CD4-positive, alpha-beta T cell (primary cell): ENCODE measurements around the gene STIM1. TPM values are rescaled to one million over a fixed set of nuclear protein-coding genes. Genes with fewer than 3 reads are reported as not detected.

ENCODE experiments used
- ATAC-seq: fragments of 200-7000 bp; cut with Tn5 transposase; one replicate; pipeline ENCODE4 v1.10.0; 2022; ENCODE audit warnings: mild to moderate bottlenecking; ENCODE audit not compliant: poor library complexity
- CTCF ChIA-PET: fragments of 350-600 bp; sonication (Branson Sonifier 250); formaldehyde crosslinking; loops from one replicate; lab custom pipeline; 2021; ENCODE audit warnings: antibody characterized with exemption, inconsistent platforms; lab: Charles Lee
- POLR2A ChIA-PET: fragments of 350-600 bp; sonication (Branson Sonifier 250); formaldehyde crosslinking; loops from one replicate; lab custom pipeline; 2021; ENCODE audit warnings: antibody characterized with exemption, inconsistent platforms; lab: Charles Lee
- DNase-seq, 14 experiments: peaks; one replicate each; pipeline ENCODE4 v3.0.0-alpha.2; 2013 to 2020; ENCODE audit warnings: mixed read lengths in 2 of 14
- H3K27ac ChIP-seq, 2 donors: one replicate each; pipeline versions ENCODE4 v1.5.1 to v1.7.0; 2013; ENCODE audit warnings: low read length in 2 of 2, low read depth in 1 of 2, mild to moderate bottlenecking in 1 of 2
- H3K27me3 ChIP-seq, 2 experiments: 1 replicate in 1 of 2; 2 replicates in 1 of 2; pipeline versions ENCODE4 v1.6.1 to v1.7.0; 2013; ENCODE audit warnings: low read length in 2 of 2, control low read depth in 1 of 2, mild to moderate bottlenecking in 1 of 2, moderate library complexity in 1 of 2; ENCODE audit not compliant: insufficient read depth in 2 of 2, control insufficient read depth in 1 of 2
- H3K36me3 ChIP-seq: one replicate; pipeline ENCODE4 v1.6.1; 2013; ENCODE audit warnings: low read length, control low read depth; ENCODE audit not compliant: insufficient read depth
- H3K4me1 ChIP-seq: one replicate; pipeline ENCODE4 v1.6.1; 2013; ENCODE audit warnings: low read length, control low read depth; ENCODE audit not compliant: insufficient read depth
- H3K4me3 ChIP-seq: one replicate; pipeline ENCODE4 v1.5.1; 2013; ENCODE audit warnings: mild to moderate bottlenecking, low read length, moderate library complexity
- H3K9me3 ChIP-seq, 2 experiments: 1 replicate in 1 of 2; 2 replicates in 1 of 2; pipeline versions ENCODE4 v1.6.1 to v1.7.0; 2013; ENCODE audit warnings: low read length in 2 of 2, mild to moderate bottlenecking in 2 of 2, control low read depth in 1 of 2, moderate library complexity in 1 of 2; ENCODE audit not compliant: control insufficient read depth in 1 of 2, insufficient read depth in 1 of 2
- H3K27ac Mint-ChIP-seq: one replicate; pipeline ENCODE4 v1.8.0; 2020; ENCODE audit warnings: mixed read lengths
- H3K27me3 Mint-ChIP-seq: one replicate; pipeline ENCODE4 v1.8.0; 2021; ENCODE audit warnings: mixed read lengths
- H3K36me3 Mint-ChIP-seq: one replicate; pipeline ENCODE4 v1.8.0; 2021; ENCODE audit warnings: low read depth, mixed read lengths
- H3K4me1 Mint-ChIP-seq: one replicate; pipeline ENCODE4 v1.8.0; 2021; ENCODE audit warnings: low read depth, mixed read lengths
- H3K4me3 Mint-ChIP-seq: one replicate; pipeline ENCODE4 v1.8.0; 2020; ENCODE audit warnings: mild to moderate bottlenecking, mixed read lengths
- H3K9me3 Mint-ChIP-seq: one replicate; pipeline ENCODE4 v1.8.0; 2020; ENCODE audit warnings: mixed read lengths
- intact Hi-C, 2 experiments: fragments of 100-400 bp; cut with DNase I in 1 of 2; cut with micrococcal nuclease in 1 of 2; formaldehyde crosslinking; loops; one replicate each; pipeline versions ENCODE4 v1.15.1 to v1.9.0; 2023 to 2025; cut with DNase I, micrococcal nuclease
- total RNA-seq, 174 experiments: library from RNA in 2 of 174; stranded (reverse) in 2 of 174; gene quantifications; one replicate each; pipeline ENCODE4 v1.2.3 and lab custom pipeline; 2021 to 2026
- TF ChIP-seq, protein P1 (sequence below): fragments of 200-600 bp; IDR thresholded peaks from one replicate; pipeline ENCODE4 v1.8.0; 2022; ENCODE audit warnings: antibody characterized with exemption, mild to moderate bottlenecking

The STIM1 gene
- total RNA-seq, 2 experiments from 2014 or later, result 89.0 to 94.9 TPM

DNA sequence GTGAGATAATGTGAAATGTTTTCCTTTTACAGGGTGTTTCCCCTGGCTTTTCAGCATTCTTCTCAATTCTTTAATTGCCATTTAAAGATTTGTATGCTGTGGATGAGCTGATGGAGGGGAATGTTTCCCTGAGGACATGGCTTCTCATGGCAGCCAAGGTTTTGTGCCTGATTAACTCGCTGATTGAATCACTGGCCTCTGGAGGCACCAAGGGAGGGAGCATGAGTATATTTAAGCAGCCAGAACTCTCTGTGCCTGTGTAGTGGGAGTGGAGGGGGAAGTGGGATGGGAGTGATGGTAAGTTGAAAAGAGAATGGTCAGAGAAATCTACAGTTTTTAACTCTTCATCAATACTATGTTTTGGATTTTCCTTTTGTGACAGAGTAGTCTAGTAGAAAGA is 88.7 kb downstream of the STIM1 start:
- DNase-seq (no peak), ATAC-seq (no peak)
- H3K27me3 ChIP-seq, result no peaks in the 10 kb centered on the region
- peaks cover 0 to 4% of the 10 kb centered on the region in 2 experiments for H3K9me3 ChIP-seq
- no peaks in the 10 kb centered on the region for H3K36me3 ChIP-seq
- no peaks in the 10 kb centered on the region for H3K27me3 Mint-ChIP-seq
- H3K9me3 Mint-ChIP-seq, result no peaks in the 10 kb centered on the region
- H3K4me1 ChIP-seq, result peaks cover 70% of the 10 kb centered on the region
- TF ChIP-seq, protein P1, sequence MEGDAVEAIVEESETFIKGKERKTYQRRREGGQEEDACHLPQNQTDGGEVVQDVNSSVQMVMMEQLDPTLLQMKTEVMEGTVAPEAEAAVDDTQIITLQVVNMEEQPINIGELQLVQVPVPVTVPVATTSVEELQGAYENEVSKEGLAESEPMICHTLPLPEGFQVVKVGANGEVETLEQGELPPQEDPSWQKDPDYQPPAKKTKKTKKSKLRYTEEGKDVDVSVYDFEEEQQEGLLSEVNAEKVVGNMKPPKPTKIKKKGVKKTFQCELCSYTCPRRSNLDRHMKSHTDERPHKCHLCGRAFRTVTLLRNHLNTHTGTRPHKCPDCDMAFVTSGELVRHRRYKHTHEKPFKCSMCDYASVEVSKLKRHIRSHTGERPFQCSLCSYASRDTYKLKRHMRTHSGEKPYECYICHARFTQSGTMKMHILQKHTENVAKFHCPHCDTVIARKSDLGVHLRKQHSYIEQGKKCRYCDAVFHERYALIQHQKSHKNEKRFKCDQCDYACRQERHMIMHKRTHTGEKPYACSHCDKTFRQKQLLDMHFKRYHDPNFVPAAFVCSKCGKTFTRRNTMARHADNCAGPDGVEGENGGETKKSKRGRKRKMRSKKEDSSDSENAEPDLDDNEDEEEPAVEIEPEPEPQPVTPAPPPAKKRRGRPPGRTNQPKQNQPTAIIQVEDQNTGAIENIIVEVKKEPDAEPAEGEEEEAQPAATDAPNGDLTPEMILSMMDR, result no peak
- intact Hi-C loops, result loop anchor here in 1 of 2 experiments (5.0 kb wide), 1 partner anchor 128 kb away; no protein-coding TSS in a partner anchor
- H3K4me3 Mint-ChIP-seq, result peak overlapping the region; percentile 54
- H3K4me3 ChIP-seq, result no peak overlapping the region
- peaks cover 20% of the 10 kb centered on the region for H3K36me3 Mint-ChIP-seq
- H3K4me1 Mint-ChIP-seq, result peaks cover 94% of the 10 kb centered on the region
- ChIA-PET POLR2A (interaction anchor here (1.1 to 5.6 kb wide), 2 partner anchors 85 to 89 kb away, joined by 3 to 56 read pairs; partner anchors contain the start of gene STIM1), CTCF (interaction anchor here (1.3 to 3.7 kb wide), 2 partner anchors 89 to 95 kb away, joined by 4 to 14 read pairs; partner anchors contain the start of gene STIM1)
- peak overlapping the region; percentile 85 for H3K27ac Mint-ChIP-seq
- H3K27ac ChIP-seq, result peak overlapping the region; percentile 51 to 87

DNA sequence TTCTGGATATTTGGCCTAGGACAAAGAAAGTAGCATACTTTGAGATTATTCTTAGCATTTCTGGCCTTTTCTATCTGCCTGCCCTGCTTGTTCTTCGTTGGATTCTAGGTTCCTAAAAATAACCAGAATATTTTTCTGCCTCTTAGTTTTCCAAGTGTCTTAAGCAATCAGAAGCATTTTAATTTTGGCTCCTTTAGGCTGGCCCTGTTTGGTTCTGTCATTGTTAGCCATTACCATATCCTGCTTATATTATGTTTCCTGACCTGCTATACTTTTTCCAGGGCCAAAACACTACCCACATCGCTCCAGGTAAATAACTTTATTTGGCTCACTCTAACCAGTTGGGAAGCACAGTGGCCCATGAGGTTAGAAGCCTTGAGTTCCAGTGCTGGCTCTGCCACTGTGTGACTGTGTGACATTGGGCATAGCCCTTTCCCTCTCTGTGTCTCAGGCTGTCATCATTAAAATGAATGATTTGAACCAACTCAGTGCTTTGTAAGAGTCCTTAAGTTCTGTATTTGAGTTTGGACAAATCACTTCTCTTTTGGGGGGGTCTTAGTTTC is 91.1 kb downstream of the STIM1 start:
- Mint-ChIP-seq H3K36me3 (peaks cover 20% of the 10 kb centered on the region), H3K27me3 (no peaks in the 10 kb centered on the region), H3K27ac (peak overlapping the region; percentile 96), H3K4me3 (peak overlapping the region; percentile 72), H3K4me1 (peaks cover 95% of the 10 kb centered on the region), H3K9me3 (no peaks in the 10 kb centered on the region)
- TF ChIP-seq, protein P1, result no peak
- ChIA-PET POLR2A (interaction anchor here (0.9 to 5.6 kb wide), 19 partner anchors 8 to 126 kb away, joined by 3 to 60 read pairs (median 5); partner anchors contain the start of genes RHOG and STIM1), CTCF (interaction anchor here (1.2 to 2.3 kb wide), 3 partner anchors 92 to 105 kb away, joined by 4 to 18 read pairs (median 5); partner anchors contain the start of gene STIM1)
- H3K9me3 ChIP-seq, result peaks cover 0 to 4% of the 10 kb centered on the region in 2 experiments
- intact Hi-C loops, result loop anchor here (2.0 to 5.0 kb wide), 4 partner anchors 34 to 94 kb away; partner anchors contain the start of gene STIM1 (in 1 of the 2)
- peak overlapping the region; percentile 57 to 87 for H3K27ac ChIP-seq
- no peaks in the 10 kb centered on the region for H3K27me3 ChIP-seq
- no peaks in the 10 kb centered on the region for H3K36me3 ChIP-seq
- ATAC-seq (peak; percentile 9), DNase-seq (peak in 2 of 14 experiments; percentile 24 to 26)
- no peak overlapping the region for H3K4me3 ChIP-seq
- H3K4me1 ChIP-seq, result peaks cover 87% of the 10 kb centered on the region

DNA sequence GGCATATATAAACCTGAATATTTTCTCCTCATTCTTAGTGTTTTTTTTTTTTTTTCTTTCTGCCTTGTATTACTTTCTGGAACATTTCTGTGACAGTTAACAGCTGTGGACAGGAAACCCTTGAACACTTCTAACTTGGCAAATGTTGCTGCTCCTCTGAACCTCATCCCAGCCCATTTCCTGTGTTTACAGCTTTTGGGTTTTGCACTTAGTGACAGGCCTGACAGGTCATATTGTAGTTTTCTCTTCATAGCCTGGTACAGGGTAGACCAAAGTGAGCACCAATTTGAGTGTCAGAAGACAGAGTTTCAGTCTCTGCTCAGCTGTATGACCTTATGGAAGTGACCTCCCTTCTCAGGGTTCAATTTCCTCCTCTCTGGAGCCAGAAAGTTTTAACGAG is 91.6 kb downstream of the STIM1 start:
- DNase-seq (peak in 13 of 14 experiments; percentile 25 to 94 (median 42)), ATAC-seq (peak; percentile 75)
- TF ChIP-seq, protein P1, result no peak
- H3K4me3 ChIP-seq, result peak overlapping the region; percentile 39
- H3K27me3 ChIP-seq, result no peaks in the 10 kb centered on the region
- ChIA-PET CTCF (interaction anchor here (0.6 to 2.3 kb wide), 5 partner anchors 13 to 105 kb away, joined by 3 to 18 read pairs (median 5); partner anchors contain the start of gene STIM1), POLR2A (interaction anchor here (0.6 to 3.8 kb wide), 24 partner anchors 8 to 125 kb away, joined by 3 to 60 read pairs (median 4); partner anchors contain the start of genes RHOG and STIM1)
- peak overlapping the region; percentile 80 to 87 for H3K27ac ChIP-seq
- intact Hi-C loops, result loop anchor here (2.0 to 5.0 kb wide), 4 partner anchors 35 to 95 kb away; partner anchors contain the start of gene STIM1 (in 1 of the 2)
- peaks cover 87% of the 10 kb centered on the region for H3K4me1 ChIP-seq
- peaks cover 95% of the 10 kb centered on the region for H3K4me1 Mint-ChIP-seq
- H3K9me3 ChIP-seq, result peaks cover 0 to 4% of the 10 kb centered on the region in 2 experiments
- H3K9me3 Mint-ChIP-seq, result no peaks in the 10 kb centered on the region
- peaks cover 20% of the 10 kb centered on the region for H3K36me3 Mint-ChIP-seq
- H3K36me3 ChIP-seq, result no peaks in the 10 kb centered on the region
- H3K27ac Mint-ChIP-seq, result peak overlapping the region; percentile 96
- H3K27me3 Mint-ChIP-seq, result no peaks in the 10 kb centered on the region
- peak overlapping the region; percentile 72 for H3K4me3 Mint-ChIP-seq
